ENCODE measurements around the gene FAM222A. TPM values are rescaled to one million over a fixed set of nuclear protein-coding genes. Genes with fewer than 3 reads are reported as not detected.

Gene FAM222A
- total RNA-seq, 1 donor from 2014 or later: 4.1 TPM

Other genes starting within 250 kb of the FAM222A start
- gene KCTD10, start 236.5 kb upstream of the FAM222A start, total RNA-seq (ENCODE audit: insufficient read depth, low replicate concordance): 67.7 TPM
- 25.5 TPM for gene UBE3B, start 236.2 kb upstream of the FAM222A start, total RNA-seq (ENCODE audit: insufficient read depth, low replicate concordance)
- 11.1 TPM for gene MMAB, start 140.3 kb upstream of the FAM222A start, total RNA-seq (ENCODE audit: insufficient read depth, low replicate concordance)
- 10.1 TPM for gene MVK, start 140.0 kb upstream of the FAM222A start, total RNA-seq (ENCODE audit: insufficient read depth, low replicate concordance)
- 0.48 TPM for gene TRPV4, start 119.6 kb downstream of the FAM222A start, total RNA-seq (ENCODE audit: insufficient read depth, low replicate concordance)
- gene GLTP, start 166.7 kb downstream of the FAM222A start, total RNA-seq (ENCODE audit: insufficient read depth, low replicate concordance): 30.6 TPM
- gene TCHP, start 186.4 kb downstream of the FAM222A start, total RNA-seq (ENCODE audit: insufficient read depth, low replicate concordance): 22.6 TPM

Data from umbilical cord (tissue), 1 donor.